Caki2 (cell line): ENCODE measurements around the gene RAB35. TPM values are rescaled to one million over a fixed set of nuclear protein-coding genes. Genes with fewer than 3 reads are reported as not detected.

ENCODE experiments used
- DNase-seq: peaks from one replicate; pipeline ENCODE4 v3.0.0-alpha.2; 2015; ENCODE audit warnings: low read depth
- in situ Hi-C: cut with HindIII; loops from 2 replicates; pipeline ENCODE4 v1.10.0; 2016; ENCODE audit warnings: low sequenced_read_pairs, low pct_unique_long_range_greater_than_20kb, mixed read lengths
- total RNA-seq: library from RNA; depleted of rRNA; stranded (reverse); fragments of >200 nt; shearing (Covaris generic); gene quantifications from 2 replicates; pipeline ENCODE4 v1.2.3, GENCODE V29; 2014; ENCODE audit warnings: low replicate concordance; rRNA removed

RAB35 gene
- total RNA-seq, result 36.4 and 43.5 TPM in 2 replicates

GRCh38 chr12:120116441-120116791 is at the start of gene RAB35:
RAB35 (minus strand) TSS chr12:120116753; CDS start chr12:120116650, 103 bp downstream.
- in situ Hi-C loops, result no loop called here
- DNase-seq, result no peak

DNA sequence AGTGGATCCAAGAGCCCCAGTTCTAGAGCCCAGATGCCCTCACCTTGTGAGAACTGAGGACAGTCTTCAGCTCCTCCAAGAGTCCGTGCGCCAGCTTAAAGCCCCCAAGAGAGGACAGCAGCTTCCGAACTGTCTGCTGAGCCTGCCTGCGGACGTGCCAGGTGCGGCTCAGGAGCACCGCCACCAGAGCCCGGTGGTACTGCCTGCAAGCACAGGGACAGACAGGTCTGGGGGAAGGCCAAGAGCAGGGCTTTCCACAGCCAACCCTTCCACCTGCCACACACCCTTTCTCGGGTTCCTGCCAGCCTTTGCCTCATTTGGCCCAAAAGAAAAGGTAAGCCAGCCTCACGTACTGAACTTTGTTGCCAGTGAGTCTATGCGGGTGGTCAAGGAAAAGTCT is 47.7 kb upstream of the RAB35 start:
- in situ Hi-C loops, result no loop called here
- no peak for DNase-seq

- DNase-seq, result no peak
- in situ Hi-C loops, result no loop called here
Measured at GRCh38 chr12:120162763-120163162, 46.2 kb upstream of the RAB35 start.

DNA sequence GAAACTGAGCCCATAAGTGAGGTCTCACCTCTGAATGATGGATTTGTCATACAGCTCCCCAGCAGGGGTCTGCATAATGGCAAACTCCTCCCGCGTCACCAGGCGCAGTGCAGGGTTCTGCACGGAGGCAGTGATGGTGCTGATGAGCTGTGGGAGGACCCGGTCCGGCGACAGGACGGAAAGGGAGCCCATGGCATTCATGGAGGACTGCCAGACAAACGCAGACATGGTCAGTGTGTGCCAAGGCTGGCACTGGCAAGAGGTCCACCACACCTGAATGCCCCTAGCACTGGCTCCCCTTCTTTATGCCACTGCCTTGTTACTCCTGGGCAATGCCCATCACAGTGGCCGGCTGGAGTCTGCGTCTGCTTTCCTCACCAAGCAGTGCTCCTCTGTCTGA is 45.3 kb upstream of the RAB35 start:
- in situ Hi-C loops, result no loop called here
- no peak for DNase-seq

GRCh38 chr12:120159509-120160237 is 43.1 kb upstream of the RAB35 start:
- in situ Hi-C loops, result no loop called here
- DNase-seq, result no peak

DNA sequence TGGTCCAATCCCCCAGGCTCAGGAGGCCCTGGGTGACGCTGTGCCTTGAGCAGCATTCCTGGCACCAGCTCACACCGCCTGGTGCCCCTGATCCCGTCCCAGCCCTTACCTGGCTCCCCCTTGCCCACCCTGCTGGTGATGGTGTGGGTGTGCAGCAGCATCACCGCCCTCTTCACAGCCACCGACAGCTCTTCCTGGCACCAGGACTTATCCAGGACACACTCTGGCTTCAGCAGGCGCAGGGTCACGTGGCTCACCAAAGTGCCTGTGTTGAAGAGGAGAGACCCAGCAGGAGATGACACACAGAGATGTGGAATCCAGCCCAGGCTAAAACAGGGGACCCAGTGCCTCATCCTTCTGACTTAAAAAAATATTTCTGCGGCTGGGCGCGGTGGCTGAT is 41.8 kb upstream of the RAB35 start:
- in situ Hi-C loops, result no loop called here
- DNase-seq, result no peak

- in situ Hi-C loops, result no loop called here
- DNase-seq, result no peak
Measured at GRCh38 chr12:120157678-120158077, 41.1 kb upstream of the RAB35 start.

GRCh38 chr12:120156315-120157259 is 40.0 kb upstream of the RAB35 start:
- no peak for DNase-seq
- in situ Hi-C loops, result no loop called here

DNA sequence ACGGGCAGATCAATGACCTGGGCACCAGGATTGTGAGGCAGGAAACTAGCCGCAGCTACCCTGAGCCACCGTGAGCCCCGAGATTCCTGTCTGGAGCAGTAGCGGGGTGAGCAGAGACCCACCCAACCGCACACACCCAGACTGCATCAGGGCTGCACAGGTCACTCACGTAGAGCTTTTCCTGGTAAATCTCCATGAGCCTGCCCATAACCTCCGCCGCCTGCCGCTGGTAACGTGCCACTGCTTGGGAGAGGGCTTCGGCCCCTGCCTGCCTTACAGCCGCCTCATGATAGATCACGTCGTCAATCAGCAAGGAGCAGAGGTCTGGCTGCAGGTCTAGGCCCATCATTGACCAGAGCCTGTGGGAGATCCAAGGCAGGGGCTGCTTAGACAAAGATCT is 38.5 kb upstream of the RAB35 start:
- in situ Hi-C loops, result no loop called here
- DNase-seq, result no peak

- in situ Hi-C loops, result no loop called here
- DNase-seq, result no peak
Measured at GRCh38 chr12:120150919-120151525, 34.5 kb upstream of the RAB35 start.

- DNase-seq, result no peak
- in situ Hi-C loops, result no loop called here
Measured at GRCh38 chr12:120148011-120148410, 31.5 kb upstream of the RAB35 start.

DNA sequence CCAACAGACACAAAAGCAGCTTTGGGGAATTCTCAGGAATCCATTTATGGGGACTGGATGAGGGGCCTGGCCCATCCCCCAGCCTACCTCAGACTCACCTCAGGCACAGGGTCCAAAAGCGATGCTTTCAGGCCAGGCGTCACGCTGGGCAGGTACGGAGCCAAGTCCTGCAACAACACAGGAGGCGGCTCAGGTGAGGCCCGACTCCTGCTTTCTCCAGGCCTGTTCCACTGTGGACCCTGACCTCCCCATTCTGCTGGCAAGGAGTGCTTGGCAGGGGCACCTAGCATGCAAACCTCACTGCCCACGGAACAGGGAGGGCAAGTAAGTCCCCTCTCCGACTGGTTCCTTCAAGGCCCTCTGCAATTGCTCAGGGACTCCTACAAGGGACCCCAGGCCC is 28.6 kb upstream of the RAB35 start:
- in situ Hi-C loops, result no loop called here
- no peak for DNase-seq

DNA sequence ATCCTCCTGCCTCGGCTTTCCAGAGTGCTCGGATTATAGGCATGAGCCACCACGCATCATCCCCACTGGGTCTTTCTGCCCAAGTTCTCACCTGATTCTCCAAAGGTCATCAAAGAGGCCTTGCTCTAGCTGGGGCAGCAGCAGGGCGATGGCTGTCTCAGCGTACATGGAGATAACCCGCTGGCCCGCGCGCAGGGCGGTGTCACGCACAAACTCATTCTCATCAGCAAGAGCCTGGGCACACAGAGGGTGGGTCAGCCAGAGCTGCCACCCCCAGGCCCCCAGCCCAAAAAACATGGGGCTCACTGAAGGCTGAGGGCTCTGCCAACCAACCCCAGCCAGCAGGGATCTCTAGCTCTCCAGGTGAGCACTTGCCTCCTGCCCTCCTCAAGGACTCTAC is 27.7 kb upstream of the RAB35 start:
- no peak for DNase-seq
- in situ Hi-C loops, result no loop called here

DNA sequence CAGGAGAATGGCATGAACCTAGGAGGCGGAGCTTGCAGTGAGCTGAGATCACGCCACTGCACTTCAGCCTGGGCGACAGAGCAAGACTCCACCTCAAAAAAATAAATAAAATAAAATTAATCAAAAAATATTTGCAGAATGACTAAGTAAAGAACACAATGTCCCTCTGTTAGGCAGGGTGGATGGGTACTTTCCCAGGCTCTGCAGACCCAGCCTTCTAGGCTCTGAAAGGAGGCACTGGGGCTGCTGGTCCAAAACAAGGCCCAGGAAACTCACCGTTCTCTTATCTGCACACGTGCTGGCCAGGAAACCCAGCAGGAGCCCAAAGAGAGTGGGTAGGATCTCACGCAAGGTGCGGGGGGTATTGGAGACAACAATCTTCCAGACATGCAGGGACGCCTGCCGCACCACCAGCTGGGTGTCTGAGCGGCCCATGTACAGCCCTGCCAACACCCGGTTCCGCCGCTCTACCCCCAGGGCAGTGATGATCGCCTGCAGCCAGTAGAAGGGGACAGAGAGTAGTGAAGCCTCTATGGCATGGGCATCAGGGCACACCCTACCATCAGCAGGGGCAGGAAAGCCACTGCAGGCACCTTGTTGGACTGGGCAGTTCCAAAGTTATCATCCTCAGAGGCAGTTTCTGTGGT is 25.8 kb upstream of the RAB35 start:
- in situ Hi-C loops, result no loop called here
- peak; percentile 31 for DNase-seq

DNA sequence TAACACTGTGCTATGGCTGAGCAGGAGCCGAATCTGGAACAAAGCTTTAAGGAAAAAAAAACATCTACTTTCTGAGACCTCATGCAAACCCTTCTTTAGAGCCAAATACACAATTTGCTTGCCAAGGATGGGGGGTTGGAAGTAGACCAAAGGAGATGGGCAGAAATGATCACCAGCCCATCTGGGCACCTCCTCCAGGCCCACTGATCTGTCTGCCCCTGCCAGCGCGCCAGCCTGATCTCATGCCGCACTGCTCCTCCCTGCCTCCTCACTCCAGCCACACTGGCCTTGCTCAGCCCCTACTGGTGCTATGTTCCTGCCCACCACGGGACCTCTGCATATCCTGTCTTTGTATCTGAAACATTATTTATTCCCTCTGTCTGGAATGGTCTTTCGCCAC is 24.8 kb upstream of the RAB35 start:
- in situ Hi-C loops, result no loop called here
- DNase-seq, result no peak

DNA sequence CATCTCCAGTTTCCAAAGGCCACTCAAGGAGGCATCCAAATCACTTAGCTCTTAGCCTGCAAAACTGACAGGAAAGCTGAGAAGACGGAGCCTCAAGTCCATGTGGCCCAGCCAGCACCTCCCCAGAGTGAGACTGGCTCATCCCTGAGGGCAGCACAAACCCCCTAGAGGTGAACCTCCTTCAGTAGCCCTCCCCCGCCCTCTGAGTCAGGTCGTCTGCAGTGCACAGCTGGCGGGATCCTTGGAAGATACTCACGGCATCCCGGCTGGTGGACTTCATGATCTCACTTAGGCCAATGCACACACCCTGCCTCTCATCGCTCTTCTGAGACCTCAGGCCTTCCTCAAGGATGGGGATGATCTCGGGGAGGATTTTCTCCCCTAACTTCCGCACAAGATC is 24.1 kb upstream of the RAB35 start:
- DNase-seq, result no peak
- in situ Hi-C loops, result no loop called here

GRCh38 chr12:120139958-120140357 is 23.4 kb upstream of the RAB35 start:
- in situ Hi-C loops, result no loop called here

GRCh38 chr12:120138366-120138765 is 21.8 kb upstream of the RAB35 start:
- in situ Hi-C loops, result no loop called here
- no peak for DNase-seq

More at GRCh38 chr12:120139958-120140357, 23.4 kb upstream of the RAB35 start:
- DNase-seq, result no peak

GRCh38 chr12:120137833-120138232 is 21.3 kb upstream of the RAB35 start:
- no peak for DNase-seq
- in situ Hi-C loops, result no loop called here
